ENCODE measurements around the gene TM9SF3.
A peak's percentile ranks its signal among the peaks of the same experiment; 100 is the strongest.

DNA sequence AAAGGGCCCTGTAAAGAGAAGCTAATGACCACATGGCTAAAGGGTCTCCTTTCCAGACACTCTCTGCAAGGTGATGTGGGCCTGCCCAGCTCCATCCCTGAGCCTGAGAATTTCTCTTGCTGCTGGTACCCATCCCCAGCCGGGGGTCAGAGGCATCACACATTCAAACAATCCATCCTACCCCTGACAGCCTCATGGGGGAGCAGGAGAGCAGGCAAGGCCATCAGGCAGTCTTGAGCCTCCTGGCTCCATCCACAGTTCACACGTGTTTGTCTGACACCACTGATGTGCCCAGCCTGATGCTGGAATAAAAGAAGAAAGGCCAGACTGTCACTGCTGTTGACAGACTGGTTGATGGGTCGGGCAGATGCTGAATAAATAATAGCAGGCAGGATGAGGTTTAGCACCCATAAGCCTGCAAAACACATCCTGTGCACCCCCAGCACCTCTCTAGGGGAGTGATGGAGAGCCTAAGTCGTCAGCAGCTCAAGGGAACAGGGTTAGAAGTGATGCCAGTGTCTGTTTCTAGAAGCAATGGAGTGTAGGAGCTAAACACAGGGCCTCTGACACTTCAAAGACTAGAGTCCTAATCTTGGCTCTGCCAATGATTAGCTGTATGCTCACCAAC is 116.6 kb downstream of the TM9SF3 start:
- TF ChIP-seq, protein P1, sequence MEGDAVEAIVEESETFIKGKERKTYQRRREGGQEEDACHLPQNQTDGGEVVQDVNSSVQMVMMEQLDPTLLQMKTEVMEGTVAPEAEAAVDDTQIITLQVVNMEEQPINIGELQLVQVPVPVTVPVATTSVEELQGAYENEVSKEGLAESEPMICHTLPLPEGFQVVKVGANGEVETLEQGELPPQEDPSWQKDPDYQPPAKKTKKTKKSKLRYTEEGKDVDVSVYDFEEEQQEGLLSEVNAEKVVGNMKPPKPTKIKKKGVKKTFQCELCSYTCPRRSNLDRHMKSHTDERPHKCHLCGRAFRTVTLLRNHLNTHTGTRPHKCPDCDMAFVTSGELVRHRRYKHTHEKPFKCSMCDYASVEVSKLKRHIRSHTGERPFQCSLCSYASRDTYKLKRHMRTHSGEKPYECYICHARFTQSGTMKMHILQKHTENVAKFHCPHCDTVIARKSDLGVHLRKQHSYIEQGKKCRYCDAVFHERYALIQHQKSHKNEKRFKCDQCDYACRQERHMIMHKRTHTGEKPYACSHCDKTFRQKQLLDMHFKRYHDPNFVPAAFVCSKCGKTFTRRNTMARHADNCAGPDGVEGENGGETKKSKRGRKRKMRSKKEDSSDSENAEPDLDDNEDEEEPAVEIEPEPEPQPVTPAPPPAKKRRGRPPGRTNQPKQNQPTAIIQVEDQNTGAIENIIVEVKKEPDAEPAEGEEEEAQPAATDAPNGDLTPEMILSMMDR (conservative IDR thresholded peaks at IDR 0.05; ENCODE audit: low read depth, low read length), result peak; percentile 68
- TF ChIP-seq EZH2 (IDR thresholded peaks at IDR 0.05; ENCODE audit: borderline replicate concordance, low read depth, low read length, poor library complexity, severe bottlenecking), result no peak

All from A673 (cell line).